Breast epithelium (tissue), 4 donors: Measurements from ENCODE around the gene EBF3. TPM values are rescaled to one million over a fixed set of nuclear protein-coding genes. Genes with fewer than 3 reads are reported as not detected.

Source experiments
- DNase-seq, 2 donors: peaks; one replicate each; pipeline ENCODE4 v3.0.0-alpha.2; 2019; ENCODE audit warnings: low spot score in 2 of 2
- H3K27ac ChIP-seq, 2 donors: fragments of 200-600 bp; sonication (generic) in 1 of 2; one replicate each; pipeline ENCODE4 v1.5.1; 2016 to 2019; ENCODE audit warnings: mild to moderate bottlenecking in 1 of 2
- H3K27me3 ChIP-seq, 2 donors: fragments of 200-600 bp; sonication (generic) in 1 of 2; one replicate each; pipeline versions ENCODE4 v1.5.1 to v1.6.0; 2017 to 2019; ENCODE audit warnings: control low read depth in 1 of 2, mild to moderate bottlenecking in 1 of 2
- H3K36me3 ChIP-seq: fragments of 200-600 bp; one replicate; pipeline ENCODE4 v1.5.1; 2019
- H3K4me1 ChIP-seq, 2 donors: fragments of 200-600 bp; sonication (generic); one replicate each; pipeline ENCODE4 v1.5.1; 2016 to 2019; ENCODE audit warnings: control low read depth in 1 of 2
- H3K4me3 ChIP-seq, 3 donors: fragments of 200-600 bp; sonication (generic); 1 replicate in 2 of 3; 2 replicates in 1 of 3; pipeline ENCODE4 v1.5.1; 2016 to 2019; ENCODE audit warnings: mild to moderate bottlenecking in 3 of 3, moderate library complexity in 2 of 3
- H3K9me3 ChIP-seq, 2 donors: fragments of 200-600 bp; sonication (generic) in 1 of 2; one replicate each; pipeline ENCODE4 v1.5.1; 2016 to 2019; ENCODE audit warnings: control low read depth in 1 of 2
- POLR2A ChIP-seq: fragments of 450-650 bp; IDR thresholded peaks from one replicate; pipeline ENCODE4 v1.6.1; 2016; ENCODE audit warnings: antibody characterized with exemption, mild to moderate bottlenecking, moderate library complexity
- POLR2AphosphoS5 ChIP-seq, 3 donors: sonication (generic); formaldehyde crosslinking; IDR thresholded peaks; one replicate each; pipeline ENCODE4 v1.6.1; 2017; ENCODE audit warnings: antibody characterized with exemption in 3 of 3
- intact Hi-C: fragments of 100-400 bp; cut with DNase I; formaldehyde crosslinking; loops from one replicate; pipeline ENCODE4 v1.15.1; 2023; ENCODE audit warnings: low total_unique reads
- total RNA-seq, 3 donors: library from RNA; depleted of rRNA; stranded (reverse); fragments of >200 nt; gene quantifications; one replicate each; pipeline ENCODE4 v1.1.0, GENCODE V29; 2016
- TF ChIP-seq, protein P1 (sequence below), 3 donors: fragments of 450-650 bp; IDR thresholded peaks; one replicate each; pipeline ENCODE4 v1.5.1; 2016 to 2017; ENCODE audit warnings: antibody characterized with exemption in 3 of 3, mild to moderate bottlenecking in 3 of 3, moderate library complexity in 3 of 3

Gene EBF3
- total RNA-seq, 3 donors from 2014 or later: 4.2 to 28.0 (median 6.6) TPM

DNA sequence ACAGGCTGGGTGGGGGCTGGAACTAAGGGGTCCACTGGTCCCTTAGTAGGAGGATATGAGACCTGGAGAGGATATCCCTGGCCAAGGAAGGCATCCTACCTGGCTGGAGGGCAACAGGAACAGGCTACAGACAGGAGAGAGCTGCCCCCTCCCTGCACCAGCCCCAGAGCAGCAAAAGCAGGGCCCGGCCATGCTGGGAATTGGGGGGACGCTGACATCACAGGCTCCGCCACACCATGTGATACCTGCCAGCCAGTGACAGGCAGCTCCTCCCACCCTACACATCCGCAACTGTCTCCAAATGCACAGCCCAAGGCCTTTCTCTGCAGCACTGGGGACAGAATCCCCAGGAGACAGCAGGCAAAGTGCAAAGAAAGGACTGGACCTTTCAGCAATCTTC lies 100.0 kb downstream of the EBF3 start:
- no peak overlapping the region for H3K27ac ChIP-seq
- H3K4me1 ChIP-seq: no peaks in the 10 kb centered on the region
- no peaks in the 10 kb centered on the region for H3K9me3 ChIP-seq
- TF ChIP-seq POLR2A (no peak), POLR2AphosphoS5 (IDR thresholded peaks at IDR 0.05) (no peak)
- TF ChIP-seq, protein P1, sequence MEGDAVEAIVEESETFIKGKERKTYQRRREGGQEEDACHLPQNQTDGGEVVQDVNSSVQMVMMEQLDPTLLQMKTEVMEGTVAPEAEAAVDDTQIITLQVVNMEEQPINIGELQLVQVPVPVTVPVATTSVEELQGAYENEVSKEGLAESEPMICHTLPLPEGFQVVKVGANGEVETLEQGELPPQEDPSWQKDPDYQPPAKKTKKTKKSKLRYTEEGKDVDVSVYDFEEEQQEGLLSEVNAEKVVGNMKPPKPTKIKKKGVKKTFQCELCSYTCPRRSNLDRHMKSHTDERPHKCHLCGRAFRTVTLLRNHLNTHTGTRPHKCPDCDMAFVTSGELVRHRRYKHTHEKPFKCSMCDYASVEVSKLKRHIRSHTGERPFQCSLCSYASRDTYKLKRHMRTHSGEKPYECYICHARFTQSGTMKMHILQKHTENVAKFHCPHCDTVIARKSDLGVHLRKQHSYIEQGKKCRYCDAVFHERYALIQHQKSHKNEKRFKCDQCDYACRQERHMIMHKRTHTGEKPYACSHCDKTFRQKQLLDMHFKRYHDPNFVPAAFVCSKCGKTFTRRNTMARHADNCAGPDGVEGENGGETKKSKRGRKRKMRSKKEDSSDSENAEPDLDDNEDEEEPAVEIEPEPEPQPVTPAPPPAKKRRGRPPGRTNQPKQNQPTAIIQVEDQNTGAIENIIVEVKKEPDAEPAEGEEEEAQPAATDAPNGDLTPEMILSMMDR (IDR thresholded peaks at IDR 0.05): no peak
- DNase-seq: no peak
- no peaks in the 10 kb centered on the region for H3K36me3 ChIP-seq
- intact Hi-C loops: no loop called here
- no peak overlapping the region for H3K4me3 ChIP-seq
- no peaks in the 10 kb centered on the region for H3K27me3 ChIP-seq

DNA sequence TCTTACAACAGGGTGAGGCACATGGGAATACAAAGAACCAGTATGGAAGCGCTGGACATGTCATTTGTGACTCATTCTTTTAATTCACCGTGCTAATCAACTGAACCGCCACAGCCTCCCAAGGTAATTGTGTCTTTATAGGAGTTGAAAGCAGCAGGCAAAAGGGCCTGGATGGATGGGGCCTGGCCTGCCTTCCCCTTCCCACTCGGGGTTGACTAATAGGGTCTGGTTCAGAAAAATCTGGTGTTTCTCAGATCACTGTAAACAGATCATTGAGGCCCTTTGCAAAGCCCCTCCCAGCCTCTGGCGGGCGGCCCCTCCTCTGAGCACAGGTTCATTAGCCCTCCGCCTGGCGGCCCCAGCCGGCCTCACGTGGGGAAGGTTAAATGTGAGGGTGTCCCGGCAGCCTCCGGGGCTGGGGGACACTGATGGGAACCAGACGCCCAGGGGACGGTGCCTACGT lies 100.8 kb downstream of the EBF3 start:
- TF ChIP-seq, protein P1 (IDR thresholded peaks at IDR 0.05): no peak
- TF ChIP-seq POLR2A: no peak
- TF ChIP-seq POLR2AphosphoS5 (IDR thresholded peaks at IDR 0.05): no peak
- Histone ChIP-seq H3K4me1 (no peaks in the 10 kb centered on the region), H3K27me3 (no peaks in the 10 kb centered on the region), H3K4me3 (no peak overlapping the region), H3K36me3 (no peaks in the 10 kb centered on the region), H3K27ac (no peak overlapping the region), H3K9me3 (no peaks in the 10 kb centered on the region)
- intact Hi-C loops: no loop called here
- DNase-seq: no peak

DNA sequence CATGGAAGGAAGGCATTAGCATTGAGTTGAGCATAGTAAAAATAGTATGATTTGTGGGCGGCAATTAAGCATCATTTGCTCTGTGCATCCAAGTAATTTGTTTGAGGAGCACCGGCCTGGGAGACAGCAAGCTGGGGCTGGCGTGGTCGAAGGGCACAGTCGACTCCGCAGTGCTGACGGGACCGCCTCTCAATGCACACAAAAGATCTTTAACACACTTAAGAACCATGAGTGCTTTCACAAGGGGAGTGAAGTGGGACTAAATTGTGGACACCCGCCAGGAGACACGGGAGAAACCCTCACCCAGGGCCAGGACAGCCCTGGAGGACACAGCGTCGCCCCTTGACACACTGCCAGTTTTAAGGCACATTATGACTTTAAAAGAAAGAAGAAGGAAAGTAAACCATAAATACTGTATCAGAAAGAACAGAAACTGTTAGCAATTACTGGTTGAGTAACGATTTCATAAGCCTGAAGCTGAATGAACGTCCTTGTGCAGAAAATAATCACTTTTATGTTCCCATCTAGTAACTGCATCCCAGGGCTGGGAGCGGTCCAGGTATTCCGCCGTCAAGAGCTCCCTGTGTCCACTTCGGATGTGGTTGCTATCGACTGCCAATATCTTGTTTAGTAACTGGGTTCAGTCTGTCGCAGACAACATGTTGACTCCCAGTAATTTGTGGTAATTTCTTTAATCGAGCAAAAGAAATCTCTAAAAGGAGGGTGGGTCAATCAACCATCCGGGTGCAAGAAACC lies 102.1 kb downstream of the EBF3 start:
- H3K4me3 ChIP-seq: no peak overlapping the region
- TF ChIP-seq, protein P1 (IDR thresholded peaks at IDR 0.05): no peak
- no peak for TF ChIP-seq POLR2A
- TF ChIP-seq POLR2AphosphoS5 (IDR thresholded peaks at IDR 0.05): no peak
- no peaks in the 10 kb centered on the region for H3K36me3 ChIP-seq
- DNase-seq: no peak
- H3K4me1 ChIP-seq: no peaks in the 10 kb centered on the region
- no peak overlapping the region for H3K27ac ChIP-seq
- intact Hi-C loops: no loop called here
- H3K9me3 ChIP-seq: no peaks in the 10 kb centered on the region
- H3K27me3 ChIP-seq: no peaks in the 10 kb centered on the region

DNA sequence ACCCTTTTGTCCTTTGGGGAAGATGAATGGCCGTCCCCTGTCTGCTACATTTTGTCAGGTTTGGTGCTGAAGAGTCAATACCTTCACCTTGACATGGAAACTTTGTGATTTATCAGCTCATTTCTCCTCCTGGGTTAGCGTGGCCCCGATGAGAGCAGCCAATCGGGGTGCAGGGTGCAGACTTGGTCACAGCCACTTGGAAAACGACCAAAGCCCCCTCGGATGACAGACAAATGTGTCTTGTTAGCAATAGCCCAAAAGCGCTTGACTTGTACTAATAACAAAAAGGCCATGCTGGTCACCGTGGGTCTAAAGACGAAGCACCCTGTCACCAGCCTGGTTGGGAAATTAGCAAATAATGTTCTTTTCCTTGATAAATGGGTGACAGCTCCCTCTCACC lies 103.7 kb downstream of the EBF3 start:
- no peak for DNase-seq
- no peak overlapping the region for H3K27ac ChIP-seq
- intact Hi-C loops: no loop called here
- H3K36me3 ChIP-seq: no peaks in the 10 kb centered on the region
- no peaks in the 10 kb centered on the region for H3K4me1 ChIP-seq
- no peaks in the 10 kb centered on the region for H3K27me3 ChIP-seq
- H3K9me3 ChIP-seq: peaks cover 0 to 5% of the 10 kb centered on the region in 2 donors
- no peak overlapping the region for H3K4me3 ChIP-seq
- no peak for TF ChIP-seq POLR2AphosphoS5 (IDR thresholded peaks at IDR 0.05)
- no peak for TF ChIP-seq POLR2A
- TF ChIP-seq, protein P1 (IDR thresholded peaks at IDR 0.05): no peak

DNA sequence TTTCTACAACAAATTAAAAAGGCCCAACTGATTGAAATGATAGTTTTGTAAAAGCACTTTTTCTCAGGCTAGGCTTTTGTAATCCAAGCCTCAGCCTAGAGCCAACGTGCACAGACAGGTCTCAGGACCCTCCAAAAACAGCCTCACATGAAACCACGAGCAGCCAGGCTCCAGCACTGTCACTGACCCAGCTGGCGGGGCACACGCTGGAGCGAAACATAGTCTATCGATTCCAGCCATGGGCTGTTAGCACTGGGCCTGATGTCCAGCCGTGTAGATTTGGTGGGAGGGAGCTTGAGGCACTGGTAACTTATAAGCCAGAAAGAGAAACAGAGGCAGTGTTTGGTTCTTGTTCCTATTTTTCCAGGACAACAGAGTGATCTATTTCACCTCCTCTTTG lies 104.5 kb downstream of the EBF3 start:
- Histone ChIP-seq H3K36me3 (no peaks in the 10 kb centered on the region), H3K27me3 (no peaks in the 10 kb centered on the region), H3K9me3 (peaks cover 0 to 5% of the 10 kb centered on the region in 2 donors), H3K4me1 (no peaks in the 10 kb centered on the region), H3K4me3 (no peak overlapping the region), H3K27ac (no peak overlapping the region)
- DNase-seq: no peak
- TF ChIP-seq, protein P1 (IDR thresholded peaks at IDR 0.05): no peak
- TF ChIP-seq POLR2AphosphoS5 (IDR thresholded peaks at IDR 0.05) (no peak), POLR2A (no peak)
- intact Hi-C loops: no loop called here
